Measurements from ENCODE around the gene ERFL. TPM values are rescaled to one million over a fixed set of nuclear protein-coding genes. Genes with fewer than 3 reads are reported as not detected.

Gene ERFL
- 0.21 TPM for total RNA-seq

- Histone ChIP-seq H3K4me1 (ENCODE audit: insufficient read depth, low read length) (peaks cover 25% of the 10 kb centered on the region), H3K9me3 (ENCODE audit: low read depth, low read length) (no peaks in the 10 kb centered on the region), H3K4me3 (ENCODE audit: low read length) (peak within 1 kb of the TSS; percentile 39), H3K27me3 (ENCODE audit: insufficient read depth, low read length) (peaks cover 54% of the 10 kb centered on the region)
Measured at GRCh38 chr19:41928221-41928683, at the start of gene ERFL. ERFL (minus strand) TSS chr19:41928449; CDS start chr19:41912919, 15,530 bp downstream.

- no peak overlapping the region for H3K4me3 ChIP-seq (ENCODE audit: low read length)
- H3K27me3 ChIP-seq (ENCODE audit: insufficient read depth, low read length), result no peaks in the 10 kb centered on the region
- H3K9me3 ChIP-seq (ENCODE audit: low read depth, low read length), result no peaks in the 10 kb centered on the region
- H3K4me1 ChIP-seq (ENCODE audit: insufficient read depth, low read length), result no peaks in the 10 kb centered on the region
Measured at GRCh38 chr19:41977916-41978315, 49.7 kb upstream of the ERFL start.

GRCh38 chr19:41974652-41975051, 46.4 kb upstream of the ERFL start:
- no peaks in the 10 kb centered on the region for H3K9me3 ChIP-seq (ENCODE audit: low read depth, low read length)
- H3K27me3 ChIP-seq (ENCODE audit: insufficient read depth, low read length), result no peaks in the 10 kb centered on the region
- H3K4me1 ChIP-seq (ENCODE audit: insufficient read depth, low read length), result no peaks in the 10 kb centered on the region
- no peak overlapping the region for H3K4me3 ChIP-seq (ENCODE audit: low read length)

- Histone ChIP-seq H3K27me3 (ENCODE audit: insufficient read depth, low read length) (no peaks in the 10 kb centered on the region), H3K4me3 (ENCODE audit: low read length) (no peak overlapping the region), H3K4me1 (ENCODE audit: insufficient read depth, low read length) (peaks cover 7% of the 10 kb centered on the region), H3K9me3 (ENCODE audit: low read depth, low read length) (no peaks in the 10 kb centered on the region)
Measured at GRCh38 chr19:41971363-41971762, 43.1 kb upstream of the ERFL start.

- Histone ChIP-seq H3K27me3 (ENCODE audit: insufficient read depth, low read length) (no peaks in the 10 kb centered on the region), H3K4me1 (ENCODE audit: insufficient read depth, low read length) (peaks cover 7% of the 10 kb centered on the region), H3K9me3 (ENCODE audit: low read depth, low read length) (no peaks in the 10 kb centered on the region), H3K4me3 (ENCODE audit: low read length) (no peak overlapping the region)
Measured at GRCh38 chr19:41969772-41970458, 41.7 kb upstream of the ERFL start.

GRCh38 chr19:41968751-41969595, 40.7 kb upstream of the ERFL start:
- H3K4me1 ChIP-seq (ENCODE audit: insufficient read depth, low read length), result peaks cover 7% of the 10 kb centered on the region

GRCh38 chr19:41967054-41967783, 39.0 kb upstream of the ERFL start:
- Histone ChIP-seq H3K4me3 (ENCODE audit: low read length) (no peak overlapping the region), H3K9me3 (ENCODE audit: low read depth, low read length) (no peaks in the 10 kb centered on the region), H3K27me3 (ENCODE audit: insufficient read depth, low read length) (no peaks in the 10 kb centered on the region), H3K4me1 (ENCODE audit: insufficient read depth, low read length) (peaks cover 7% of the 10 kb centered on the region)

More at GRCh38 chr19:41968751-41969595, 40.7 kb upstream of the ERFL start:
- Histone ChIP-seq H3K27me3 (ENCODE audit: insufficient read depth, low read length) (no peaks in the 10 kb centered on the region), H3K4me3 (ENCODE audit: low read length) (no peak overlapping the region), H3K9me3 (ENCODE audit: low read depth, low read length) (no peaks in the 10 kb centered on the region)

GRCh38 chr19:41965106-41965505, 36.9 kb upstream of the ERFL start:
- no peaks in the 10 kb centered on the region for H3K27me3 ChIP-seq (ENCODE audit: insufficient read depth, low read length)
- no peaks in the 10 kb centered on the region for H3K9me3 ChIP-seq (ENCODE audit: low read depth, low read length)
- H3K4me3 ChIP-seq (ENCODE audit: low read length), result no peak overlapping the region
- H3K4me1 ChIP-seq (ENCODE audit: insufficient read depth, low read length), result peaks cover 7% of the 10 kb centered on the region

- H3K27me3 ChIP-seq (ENCODE audit: insufficient read depth, low read length), result no peaks in the 10 kb centered on the region
- no peak overlapping the region for H3K4me3 ChIP-seq (ENCODE audit: low read length)
- H3K9me3 ChIP-seq (ENCODE audit: low read depth, low read length), result no peaks in the 10 kb centered on the region
- peaks cover 19% of the 10 kb centered on the region for H3K4me1 ChIP-seq (ENCODE audit: insufficient read depth, low read length)
Measured at GRCh38 chr19:41960973-41961372, 32.7 kb upstream of the ERFL start.

- no peaks in the 10 kb centered on the region for H3K9me3 ChIP-seq (ENCODE audit: low read depth, low read length)
- H3K27me3 ChIP-seq (ENCODE audit: insufficient read depth, low read length), result no peaks in the 10 kb centered on the region
- peaks cover 19% of the 10 kb centered on the region for H3K4me1 ChIP-seq (ENCODE audit: insufficient read depth, low read length)
- peak within 1 kb of the TSS; percentile 83 for H3K4me3 ChIP-seq (ENCODE audit: low read length)
Measured at GRCh38 chr19:41959056-41960053, 31.1 kb upstream of the ERFL start, which contains the start of gene RABAC1. RABAC1 (minus strand) TSS chr19:41959321; CDS start chr19:41959292, 29 bp downstream.

- peak overlapping the region; percentile 83 for H3K4me3 ChIP-seq (ENCODE audit: low read length)
- H3K4me1 ChIP-seq (ENCODE audit: insufficient read depth, low read length), result peaks cover 19% of the 10 kb centered on the region
- H3K9me3 ChIP-seq (ENCODE audit: low read depth, low read length), result no peaks in the 10 kb centered on the region
- H3K27me3 ChIP-seq (ENCODE audit: insufficient read depth, low read length), result no peaks in the 10 kb centered on the region
Measured at GRCh38 chr19:41958367-41959055, 30.3 kb upstream of the ERFL start.

- no peaks in the 10 kb centered on the region for H3K9me3 ChIP-seq (ENCODE audit: low read depth, low read length)
- H3K27me3 ChIP-seq (ENCODE audit: insufficient read depth, low read length), result no peaks in the 10 kb centered on the region
- peaks cover 19% of the 10 kb centered on the region for H3K4me1 ChIP-seq (ENCODE audit: insufficient read depth, low read length)
- H3K4me3 ChIP-seq (ENCODE audit: low read length), result peak overlapping the region; percentile 83
Measured at GRCh38 chr19:41957838-41958366, 29.7 kb upstream of the ERFL start.

- H3K27me3 ChIP-seq (ENCODE audit: insufficient read depth, low read length), result no peaks in the 10 kb centered on the region
- no peaks in the 10 kb centered on the region for H3K9me3 ChIP-seq (ENCODE audit: low read depth, low read length)
- H3K4me3 ChIP-seq (ENCODE audit: low read length), result no peak overlapping the region
- peaks cover 19% of the 10 kb centered on the region for H3K4me1 ChIP-seq (ENCODE audit: insufficient read depth, low read length)
Measured at GRCh38 chr19:41957161-41957837, 29.1 kb upstream of the ERFL start.

Data from mononuclear cell (primary cell).